GM19193 (cell line): ENCODE data around the gene BCKDK.

Source experiments
- POLR2A ChIP-seq: IDR thresholded peaks from 4 replicates; pipeline ENCODE4 v1.6.1; 2011; ENCODE audit not compliant: insufficient read depth, insufficient read length; ENCODE audit errors: extremely low read depth

Gene BCKDK

DNA sequence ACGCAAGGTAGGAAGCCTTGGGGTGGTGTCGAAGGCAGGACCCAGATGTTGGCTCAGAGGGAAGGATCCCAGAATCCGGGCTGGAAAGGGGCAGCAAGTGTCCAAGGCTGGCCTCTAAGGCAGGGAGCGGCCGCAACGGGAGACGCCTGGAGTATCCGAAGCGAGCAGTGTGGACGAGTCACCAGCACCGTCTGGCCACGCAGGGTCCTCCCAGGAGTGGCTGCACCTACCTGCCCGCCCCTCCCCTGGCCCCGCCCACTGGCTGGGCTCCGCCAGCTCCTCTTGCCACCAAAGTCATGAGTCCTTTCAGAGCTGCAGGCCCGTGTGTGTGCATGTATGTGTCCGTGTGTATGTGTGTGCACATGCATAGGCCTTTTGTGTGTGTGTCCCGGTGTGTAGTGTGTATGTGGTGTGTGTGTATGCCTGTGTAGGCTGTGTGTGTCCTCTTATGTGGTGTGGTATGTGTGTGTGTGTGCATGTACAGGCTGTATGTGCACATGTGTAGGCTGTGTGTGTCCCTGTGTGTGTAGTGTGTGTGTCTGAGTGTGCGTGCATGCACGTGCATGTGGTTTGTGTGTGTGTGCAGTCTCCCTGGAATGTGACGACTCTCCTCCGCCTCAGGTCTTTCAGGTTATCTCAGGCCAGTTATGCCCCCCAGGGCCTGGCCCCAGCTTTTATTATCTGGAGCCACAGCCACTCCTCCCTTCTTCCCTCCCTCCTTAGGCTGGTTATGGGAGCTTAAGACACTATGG lies 27.5 kb downstream of the BCKDK start, which contains the start of gene PRSS8:
TSS of gene PRSS8 (minus strand) at position 193 of the 752 bp plus-strand sequence. CDS start 229 bp downstream, outside the sequence.
- no peak for TF ChIP-seq POLR2A

DNA sequence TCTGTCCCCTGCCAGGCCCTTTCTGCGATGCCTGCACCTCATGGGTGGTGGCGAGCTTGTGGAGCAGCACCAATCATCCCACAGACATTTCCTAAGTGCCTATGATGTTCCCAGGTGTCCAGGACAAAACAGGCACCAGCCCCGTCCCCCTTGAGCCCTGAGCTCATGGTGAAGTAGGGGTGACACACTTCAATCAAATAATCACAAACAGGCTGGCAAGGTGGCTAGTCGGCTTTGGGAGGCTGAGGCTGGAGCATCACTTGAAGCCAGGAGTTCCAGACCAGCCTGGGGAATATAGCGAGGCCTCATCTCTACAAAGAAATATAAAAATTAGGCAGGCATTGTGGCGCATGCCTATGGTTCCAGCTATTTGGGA lies 28.1 kb downstream of the BCKDK start:
- TF ChIP-seq POLR2A: no peak

DNA sequence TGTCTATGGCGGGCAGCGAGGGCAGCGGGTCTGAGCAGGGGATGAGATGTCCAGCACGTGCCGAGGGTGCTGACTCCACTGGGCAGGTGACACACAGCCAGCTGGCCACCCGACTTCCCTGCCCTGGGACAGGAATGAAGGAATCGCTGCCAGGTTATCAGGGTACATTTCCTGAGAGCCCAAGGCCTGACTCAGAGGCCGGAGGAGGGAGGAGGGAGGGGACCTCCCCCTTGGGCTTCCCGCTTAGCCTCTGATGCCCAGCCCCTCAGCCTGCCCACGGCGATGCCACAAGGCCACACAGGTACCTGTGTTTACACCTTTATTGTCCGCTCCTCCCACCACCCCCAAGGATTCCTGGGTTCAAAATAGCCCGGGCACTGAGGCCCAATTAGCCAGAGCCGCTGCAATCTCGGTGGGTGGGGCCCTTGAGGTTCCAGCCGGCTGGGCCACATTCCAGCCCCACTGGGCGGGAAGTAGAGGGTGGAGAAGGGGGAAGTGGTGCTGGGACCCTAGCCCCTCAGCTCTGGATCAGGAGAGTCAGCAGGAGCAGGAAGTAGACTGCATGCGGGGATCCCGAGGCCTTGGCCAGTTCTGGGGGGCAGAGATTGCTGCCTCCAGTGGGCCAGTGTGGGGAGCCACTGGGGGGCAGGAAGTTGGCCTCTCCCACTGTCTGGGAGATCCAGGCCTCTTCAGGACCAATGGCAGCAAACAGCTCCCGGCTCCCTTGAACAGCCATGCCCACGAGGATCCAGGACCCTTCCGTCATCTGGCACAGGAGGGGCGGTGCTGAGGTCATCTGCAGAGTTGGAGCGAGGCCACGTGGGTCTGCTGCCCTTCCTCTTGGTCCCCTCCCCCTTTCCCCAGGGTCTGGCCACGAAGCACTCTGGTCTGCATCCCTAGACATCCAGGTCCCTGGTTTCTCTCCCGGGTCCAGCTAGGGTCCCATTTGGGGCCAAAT lies 30.7 kb downstream of the BCKDK start:
- TF ChIP-seq POLR2A: no peak

DNA sequence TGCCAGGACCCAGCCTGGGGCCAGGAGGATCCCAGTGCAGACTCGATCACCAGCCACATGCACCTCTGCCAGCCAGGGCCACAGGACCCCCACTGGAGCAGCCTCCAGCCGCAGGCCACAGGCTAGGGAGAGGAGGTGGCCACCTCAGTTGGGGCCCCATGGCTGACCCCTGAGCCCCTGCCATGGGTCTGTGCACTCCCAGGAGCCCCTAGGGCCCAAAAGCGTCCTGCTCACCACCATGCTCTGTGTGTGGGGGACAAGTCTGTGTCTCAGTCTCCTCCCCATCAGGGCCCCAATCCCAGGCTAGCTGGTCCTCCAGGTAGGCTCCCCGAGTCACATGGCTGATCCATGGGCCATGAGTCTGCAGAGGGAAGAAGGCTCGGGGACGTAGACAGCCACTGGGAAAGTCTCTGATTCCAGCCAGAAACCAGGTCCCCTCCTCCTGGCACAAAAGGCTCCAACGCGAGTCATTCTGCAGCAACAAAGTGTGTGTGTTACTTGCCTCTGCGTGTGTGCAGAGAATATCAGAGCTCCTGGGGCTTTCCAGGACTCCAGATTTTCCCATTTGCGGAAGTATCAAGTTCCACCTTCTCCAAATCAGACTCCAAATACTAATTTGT lies 33.4 kb downstream of the BCKDK start:
- TF ChIP-seq POLR2A: no peak

DNA sequence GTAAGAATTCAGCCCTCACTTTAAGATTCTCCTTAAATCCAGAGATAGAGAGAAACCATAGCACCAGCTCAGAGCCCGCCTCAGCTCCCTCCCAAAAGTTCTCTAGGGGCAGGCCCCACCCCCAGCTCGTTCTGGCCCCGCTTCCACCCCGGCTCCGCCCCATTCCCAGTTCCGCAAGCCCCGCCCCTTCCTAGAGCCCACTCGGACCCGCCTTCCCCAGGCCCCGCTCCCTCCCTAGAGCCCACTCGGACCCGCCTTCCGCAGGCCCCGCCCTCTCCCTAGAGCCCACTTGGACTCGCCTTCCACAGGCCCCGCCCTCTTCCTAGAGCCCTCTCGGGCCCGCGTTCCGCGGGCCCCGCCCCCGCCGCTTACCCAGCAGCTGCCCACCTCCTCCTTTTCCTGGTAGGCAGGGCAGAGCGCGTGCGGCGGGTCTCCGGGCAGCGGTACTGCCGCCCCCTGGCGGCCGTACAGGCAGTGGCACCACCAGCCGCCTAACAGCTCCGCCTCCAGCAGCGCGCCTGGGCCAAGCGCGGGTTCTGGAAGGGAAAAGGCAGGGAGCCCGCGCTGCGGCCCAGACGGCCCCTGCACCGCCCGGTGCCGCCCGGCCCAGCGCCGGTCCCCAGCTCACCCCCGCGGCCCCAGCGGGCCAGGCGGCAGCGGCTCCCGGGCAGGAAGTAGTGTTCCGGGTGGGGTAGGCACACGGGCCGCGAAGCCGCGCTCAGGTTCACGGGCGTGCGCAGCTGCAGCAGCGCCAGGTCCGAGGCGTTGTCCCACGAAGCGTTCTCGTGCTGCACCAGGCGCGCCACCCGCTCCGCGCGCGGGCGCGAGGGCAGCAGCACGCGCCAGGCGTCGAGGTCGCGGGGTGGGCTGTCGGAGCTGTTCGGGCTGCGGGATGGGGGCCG lies 34.2 kb downstream of the BCKDK start:
- no peak for TF ChIP-seq POLR2A

DNA sequence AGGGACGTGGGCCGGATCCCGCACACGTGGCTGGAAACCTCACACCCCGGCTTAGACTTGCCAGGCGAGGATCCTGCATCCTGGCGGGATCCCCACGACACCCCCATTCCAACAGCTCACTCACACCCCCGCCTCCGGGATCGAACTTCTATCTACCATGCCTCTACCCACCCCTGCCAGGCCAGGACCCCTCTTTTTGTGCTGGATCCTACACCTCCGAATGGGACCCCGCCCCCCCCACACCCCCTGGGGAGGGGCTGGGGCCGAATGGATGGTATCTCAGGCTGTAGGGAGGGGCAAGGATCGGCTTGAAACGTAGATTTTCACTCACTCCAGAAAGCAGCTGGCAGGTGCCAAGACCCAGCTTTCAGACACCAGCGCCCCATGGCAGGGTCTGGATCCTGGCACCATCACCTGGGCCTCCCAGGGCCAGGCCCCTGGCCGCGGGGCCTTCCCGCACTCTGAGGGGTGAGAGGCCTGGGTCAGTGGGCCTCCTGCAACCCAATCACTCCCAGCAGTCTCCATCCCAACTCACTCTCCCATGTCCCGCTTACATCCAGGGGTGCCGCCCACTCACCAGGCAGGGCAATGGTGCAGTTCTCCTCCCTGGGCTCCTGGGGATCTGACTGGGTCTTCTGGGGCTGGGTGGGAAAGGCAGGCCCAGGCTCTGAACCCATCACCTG lies 35.0 kb downstream of the BCKDK start:
- TF ChIP-seq POLR2A: no peak

DNA sequence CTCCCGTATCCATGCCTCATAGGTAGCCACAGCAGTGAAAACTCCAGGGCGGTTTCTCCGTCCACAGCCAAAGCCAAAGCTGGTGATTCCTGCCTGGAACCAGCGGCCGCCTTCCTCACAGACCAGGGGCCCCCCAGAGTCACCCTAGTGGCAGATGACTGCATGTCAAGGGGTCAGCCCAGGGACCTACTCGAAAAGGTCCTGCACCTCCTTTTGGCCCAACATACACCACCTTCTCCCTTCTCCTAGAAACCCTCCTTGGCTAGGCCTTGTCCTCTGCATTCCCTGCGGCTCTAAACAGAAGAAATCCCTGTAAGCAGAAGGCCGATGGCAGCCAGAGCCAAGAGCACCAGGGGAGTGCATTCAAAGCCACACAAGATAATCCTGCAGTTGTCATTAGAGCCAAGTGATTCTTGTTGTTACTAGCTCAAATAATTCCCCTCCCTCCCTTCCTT lies 35.5 kb downstream of the BCKDK start:
- no peak for TF ChIP-seq POLR2A

DNA sequence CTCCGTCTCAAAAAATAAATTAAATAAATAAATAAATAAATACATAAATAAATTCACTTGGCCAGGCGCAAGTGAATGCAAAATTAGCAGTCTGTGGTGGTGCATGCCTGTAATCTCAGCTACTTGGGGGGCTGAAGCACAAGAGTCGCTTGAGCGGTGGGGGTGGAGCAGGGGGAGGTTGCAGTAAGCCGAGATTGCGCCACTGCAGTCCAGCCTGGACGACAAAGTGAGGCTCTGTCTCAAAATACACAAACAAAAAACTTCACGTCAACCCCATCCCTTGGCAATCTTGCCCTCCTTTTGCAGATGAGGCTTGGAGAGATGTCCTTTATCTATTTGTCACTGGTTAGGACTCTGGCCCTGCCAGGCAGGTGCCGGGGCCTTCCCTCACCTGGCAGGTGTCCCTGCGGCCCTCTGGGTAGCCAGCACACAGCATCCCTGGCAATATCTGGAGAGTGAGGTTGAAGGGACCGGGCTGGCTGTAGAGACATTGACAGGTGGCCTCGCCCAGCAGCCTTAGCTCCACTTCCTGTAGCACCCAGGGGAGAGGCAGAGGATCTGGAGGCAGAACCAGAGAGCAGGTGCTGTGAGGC lies 37.3 kb downstream of the BCKDK start:
- no peak for TF ChIP-seq POLR2A

DNA sequence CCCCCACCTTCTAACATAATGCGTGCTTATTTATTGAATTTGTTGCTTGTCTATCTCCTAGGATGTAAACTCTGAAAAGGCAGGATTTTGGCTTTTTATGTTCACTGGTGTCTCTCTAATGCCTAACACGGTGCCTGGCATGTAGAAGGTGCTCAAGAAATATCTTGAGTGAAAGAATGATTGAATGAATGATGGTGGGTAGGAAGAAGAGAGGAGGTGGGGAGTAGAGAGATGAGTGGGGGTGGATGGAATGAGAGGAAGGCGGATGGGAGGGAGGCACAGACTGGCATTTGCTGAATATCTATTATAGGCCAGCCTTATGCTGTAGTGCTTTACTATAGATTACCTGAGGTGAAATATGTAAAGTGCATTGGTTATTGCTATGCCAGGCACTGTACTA lies 39.4 kb downstream of the BCKDK start:
- TF ChIP-seq POLR2A: no peak

DNA sequence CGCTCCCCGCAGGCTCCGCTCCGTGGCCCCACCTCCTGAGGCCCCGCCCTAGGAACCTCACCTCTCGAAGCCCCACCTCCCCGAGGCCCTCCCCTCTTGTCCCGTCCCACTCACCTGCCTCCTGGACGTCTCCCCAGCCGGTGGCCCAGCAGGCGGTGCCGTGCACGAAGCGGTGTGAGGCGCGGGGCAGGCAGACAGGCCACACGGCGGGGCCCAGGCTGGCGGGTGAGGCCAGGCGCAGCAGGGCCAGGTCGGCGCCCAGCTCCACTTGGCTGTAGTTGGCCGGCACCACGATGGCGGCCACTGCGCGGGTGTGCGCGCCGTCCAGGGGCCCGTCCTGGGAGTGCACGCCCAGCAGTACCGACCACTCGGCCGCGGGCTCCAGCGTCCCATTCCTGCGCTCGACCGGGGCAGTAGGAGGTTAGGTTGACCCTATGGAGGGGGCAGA lies 40.1 kb downstream of the BCKDK start:
- no peak for TF ChIP-seq POLR2A

DNA sequence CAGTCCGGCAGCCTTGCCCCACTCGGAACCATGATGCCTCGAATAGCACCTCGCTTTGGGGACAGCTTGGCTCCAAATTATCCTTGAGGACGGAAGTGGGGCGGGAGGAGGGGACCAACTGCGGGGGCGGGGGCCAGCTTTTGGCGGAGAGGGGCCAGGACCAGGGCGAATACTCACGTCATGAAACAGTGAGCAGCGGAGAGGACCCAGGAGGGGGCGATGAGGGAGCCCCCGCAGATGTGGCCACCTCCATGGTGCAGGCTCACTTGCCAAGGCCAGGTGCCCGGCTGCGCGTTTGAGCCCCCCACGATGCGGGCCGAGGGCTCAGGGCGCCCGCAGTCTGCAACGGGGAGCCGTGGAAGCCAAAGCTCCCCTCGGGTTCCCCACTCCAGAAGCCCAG lies 40.7 kb downstream of the BCKDK start:
- no peak for TF ChIP-seq POLR2A

DNA sequence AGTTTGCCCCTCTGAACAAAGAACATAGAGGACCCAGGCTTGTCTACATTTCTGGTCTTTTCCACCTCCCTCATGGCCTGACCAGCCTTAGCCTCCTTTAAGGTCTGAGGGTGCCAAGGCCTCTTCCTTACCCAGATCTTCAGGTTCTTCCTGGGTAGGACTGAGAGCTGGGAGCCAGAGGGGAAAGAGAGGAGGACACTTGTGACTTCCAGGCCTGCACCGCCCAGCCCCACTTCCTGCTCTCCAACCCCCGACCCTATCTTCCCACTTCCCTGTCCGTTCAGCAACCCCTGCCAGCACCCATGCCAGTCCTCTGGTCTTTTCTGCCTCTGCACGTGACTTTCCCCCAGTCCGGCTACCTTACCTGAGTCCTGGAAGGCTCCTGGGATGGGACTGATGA lies 41.1 kb downstream of the BCKDK start:
- TF ChIP-seq POLR2A: no peak
